ENCODE results near the gene IMMP2L.

DNA sequence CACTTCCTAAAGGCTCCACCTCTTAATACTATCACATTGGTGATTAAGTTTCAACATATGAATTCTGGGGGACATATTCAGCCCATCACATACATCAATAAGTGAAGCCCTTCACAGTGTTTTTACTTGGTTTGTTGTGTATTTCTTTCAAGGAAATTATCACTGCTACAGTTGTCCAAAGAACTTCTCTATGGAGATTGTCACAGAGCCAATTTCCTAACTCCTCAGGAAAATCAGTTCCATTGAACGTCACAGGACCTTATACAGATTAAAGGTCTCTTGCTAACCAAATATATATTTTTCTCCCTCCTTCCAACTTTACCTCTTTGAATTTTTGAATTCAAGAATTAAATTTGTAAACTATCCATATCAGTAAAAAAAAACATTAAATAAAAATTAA, 357.0 kb downstream of the IMMP2L start:
- TF ChIP-seq, protein P1, sequence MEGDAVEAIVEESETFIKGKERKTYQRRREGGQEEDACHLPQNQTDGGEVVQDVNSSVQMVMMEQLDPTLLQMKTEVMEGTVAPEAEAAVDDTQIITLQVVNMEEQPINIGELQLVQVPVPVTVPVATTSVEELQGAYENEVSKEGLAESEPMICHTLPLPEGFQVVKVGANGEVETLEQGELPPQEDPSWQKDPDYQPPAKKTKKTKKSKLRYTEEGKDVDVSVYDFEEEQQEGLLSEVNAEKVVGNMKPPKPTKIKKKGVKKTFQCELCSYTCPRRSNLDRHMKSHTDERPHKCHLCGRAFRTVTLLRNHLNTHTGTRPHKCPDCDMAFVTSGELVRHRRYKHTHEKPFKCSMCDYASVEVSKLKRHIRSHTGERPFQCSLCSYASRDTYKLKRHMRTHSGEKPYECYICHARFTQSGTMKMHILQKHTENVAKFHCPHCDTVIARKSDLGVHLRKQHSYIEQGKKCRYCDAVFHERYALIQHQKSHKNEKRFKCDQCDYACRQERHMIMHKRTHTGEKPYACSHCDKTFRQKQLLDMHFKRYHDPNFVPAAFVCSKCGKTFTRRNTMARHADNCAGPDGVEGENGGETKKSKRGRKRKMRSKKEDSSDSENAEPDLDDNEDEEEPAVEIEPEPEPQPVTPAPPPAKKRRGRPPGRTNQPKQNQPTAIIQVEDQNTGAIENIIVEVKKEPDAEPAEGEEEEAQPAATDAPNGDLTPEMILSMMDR (conservative IDR thresholded peaks at IDR 0.05; ENCODE audit: low read length) = no peak
- no peak for TF ChIP-seq EZH2phosphoT487 (IDR thresholded peaks at IDR 0.05; ENCODE audit: borderline replicate concordance)

Measured in Loucy (cell line).